GM12878 (cell line): ENCODE data around the gene LEF1. TPM values are rescaled to one million over a fixed set of nuclear protein-coding genes. Genes with fewer than 3 reads are reported as not detected.

Source experiments
- ATAC-seq: fragments of 200-7000 bp; cut with Tn5 transposase; 3 replicates; pipeline ENCODE4 v1.9.1; 2020; ENCODE audit warnings: mild to moderate bottlenecking, moderate library complexity
- BruUV-seq: library from RNA; stranded (reverse); fragments of 400-500 nt; replicated peaks from 2 replicates; lab custom pipeline; 2021; lab: Mats Ljungman, UMichigan
- CTCF ChIA-PET: fragments of 300-600 bp; sonication (Branson Sonifier 250); formaldehyde crosslinking; extraction: SDS; loops from one replicate; lab custom pipeline; 2021; ENCODE audit warnings: inconsistent platforms; lab: Yijun Ruan, JAX
- POLR2A ChIA-PET: fragments of 350-600 bp; formaldehyde crosslinking; extraction: SDS; loops from one replicate; lab custom pipeline; 2021; ENCODE audit warnings: inconsistent platforms; lab: Charles Lee
- RAD21 ChIA-PET: fragments of 300-600 bp; sonication (Branson Sonifier 250); formaldehyde crosslinking; loops from one replicate; lab custom pipeline; 2023; ENCODE audit warnings: antibody characterized with exemption; ENCODE audit not compliant: unreplicated experiment; lab: Charles Lee
- SMC1A ChIA-PET: fragments of 300-600 bp; sonication (Branson Sonifier 250); formaldehyde crosslinking; loops from one replicate; lab custom pipeline; 2023; ENCODE audit not compliant: unreplicated experiment, uncharacterized antibody; lab: Charles Lee
- DNase-seq: peaks from one replicate; pipeline ENCODE4 v3.0.0-alpha.2; 2011; ENCODE audit warnings: low read depth, low spot score
- FAIRE-seq: peaks from 3 replicates; lab custom pipeline; 2011; peaks lifted over from hg19 to GRCh38; lab: Jason Lieb, UNC
- H2AFZ ChIP-seq: 2 replicates; pipeline ENCODE4 v1.6.0; 2011; ENCODE audit warnings: low read depth, low read length, control low read depth; ENCODE audit not compliant: control insufficient read depth
- H3K27ac ChIP-seq: 2 replicates; pipeline ENCODE4 v1.5.1; 2011; ENCODE audit warnings: control low read depth; ENCODE audit not compliant: control insufficient read depth, insufficient read depth
- H3K27me3 ChIP-seq, 2 experiments: replicated peaks in 1 of 2; 2 replicates each; pipeline versions ENCODE4 v1.6.0 to v1.6.1; 2011; ENCODE audit warnings: low read length in 1 of 2; ENCODE audit not compliant: control insufficient read depth in 2 of 2, insufficient read depth in 2 of 2
- H3K36me3 ChIP-seq, 2 experiments: 2 replicates each; pipeline ENCODE4 v1.5.1; 2011; ENCODE audit warnings: low read length in 1 of 2; ENCODE audit not compliant: control insufficient read depth in 2 of 2, insufficient read depth in 2 of 2
- H3K4me1 ChIP-seq: 2 replicates; pipeline ENCODE4 v1.6.1; 2011; ENCODE audit warnings: mild to moderate bottlenecking, low read length, moderate library complexity, mixed read lengths; ENCODE audit not compliant: control insufficient read depth, insufficient read depth
- H3K4me2 ChIP-seq: 2 replicates; pipeline ENCODE4 v1.6.0; 2011; ENCODE audit warnings: control low read depth; ENCODE audit not compliant: control insufficient read depth, insufficient read depth
- H3K4me3 ChIP-seq: fragments of 200-600 bp; sonication (generic); 2 replicates; pipeline ENCODE4 v1.5.1; 2016
- H3K79me2 ChIP-seq: 2 replicates; pipeline ENCODE4 v1.6.0; 2011; ENCODE audit warnings: low read length; ENCODE audit not compliant: control insufficient read depth, insufficient read depth
- H3K9ac ChIP-seq: 2 replicates; pipeline ENCODE4 v1.8.0; 2011; ENCODE audit warnings: low read length, control low read depth, mixed read lengths; ENCODE audit not compliant: control insufficient read depth, insufficient read depth
- H3K9me3 ChIP-seq: replicated peaks from 3 replicates; pipeline ENCODE4 v1.5.1; 2011; ENCODE audit warnings: mild to moderate bottlenecking, low read length; ENCODE audit not compliant: control insufficient read depth, insufficient read depth
- H4K20me1 ChIP-seq: 2 replicates; pipeline ENCODE4 v1.6.0; 2011; ENCODE audit not compliant: control insufficient read depth, insufficient read depth
- ASH2L ChIP-seq: fragments of 300-600, 200-600 bp; sonication (generic); IDR thresholded peaks from 2 replicates; pipeline ENCODE4 v1.6.1; 2017; ENCODE audit warnings: low read depth, mild to moderate bottlenecking, borderline replicate concordance
- CTCF ChIP-seq, 3 experiments: IDR thresholded peaks in 2 of 3; conservative IDR thresholded peaks in 1 of 3; 2 replicates each; pipeline ENCODE4 v1.5.1; 2011; ENCODE audit warnings: low read depth in 3 of 3, low read length in 3 of 3, mild to moderate bottlenecking in 3 of 3, control low read depth in 2 of 3, moderate library complexity in 2 of 3, inconsistent platforms in 1 of 3, mixed read lengths in 1 of 3; ENCODE audit not compliant: control insufficient read depth in 2 of 3, insufficient read depth in 1 of 3; ENCODE audit errors: extremely low read depth in 1 of 3
- DPF2 ChIP-seq: fragments of 450-650 bp; IDR thresholded peaks from 2 replicates; pipeline ENCODE4 v1.6.1; 2017; ENCODE audit warnings: mild to moderate bottlenecking
- FOXM1 ChIP-seq: IDR thresholded peaks from 2 replicates; pipeline ENCODE4 v1.6.1; 2012; ENCODE audit warnings: low read depth, mild to moderate bottlenecking, inconsistent platforms, low read length, moderate library complexity
- JUND ChIP-seq: IDR thresholded peaks from 2 replicates; pipeline ENCODE4 v1.6.1; 2012; ENCODE audit warnings: low read depth, mild to moderate bottlenecking, low read length, improper control_type of control experiment, moderate library complexity
- MTA2 ChIP-seq: fragments of 450-650 bp; IDR thresholded peaks from 2 replicates; pipeline ENCODE4 v1.6.1; 2016; ENCODE audit warnings: low read depth, mild to moderate bottlenecking, moderate library complexity
- RAD21 ChIP-seq: IDR thresholded peaks from 2 replicates; pipeline ENCODE4 v1.6.1; 2011; ENCODE audit warnings: mild to moderate bottlenecking, low read depth, low read length, moderate library complexity; ENCODE audit not compliant: insufficient read depth
- SMC3 ChIP-seq: IDR thresholded peaks from 2 replicates; pipeline ENCODE4 v1.6.1; 2011; ENCODE audit warnings: low read length, improper control_type of control experiment, borderline replicate concordance
- TCF12 ChIP-seq: IDR thresholded peaks from 2 replicates; pipeline ENCODE4 v1.6.1; 2011; ENCODE audit warnings: low read depth, mild to moderate bottlenecking, low read length
- YY1 ChIP-seq: IDR thresholded peaks from 2 replicates; pipeline ENCODE4 v1.6.1; 2011; ENCODE audit warnings: low read depth, mild to moderate bottlenecking, low read length
- ZBED1 ChIP-seq: IDR thresholded peaks from 2 replicates; pipeline ENCODE4 v1.6.1; 2016; ENCODE audit warnings: borderline replicate concordance
- WGBS: methylation state at CpG from one replicate; pipeline ENCODE4 v1.1.6; 2016; ENCODE audit warnings: low lambda C conversion rate; ENCODE audit not compliant: insufficient replicate concordance, insufficient coverage; ENCODE audit errors: missing lambda C conversion rate; 5-methylcytosine and 5-hydroxymethylcytosine counted together
- in situ Hi-C: fragments of 300-500 bp; cut with MboI; formaldehyde crosslinking; loops from 9 replicates; pipeline ENCODE4 v1.14.3; 2018; ENCODE audit warnings: mixed read lengths
- intact Hi-C: fragments of 100-400 bp; cut with micrococcal nuclease; formaldehyde crosslinking; loops from one replicate; pipeline ENCODE4 v1.14.2; 2022; ENCODE audit not compliant: unreplicated experiment
- polyA plus RNA-seq, 11 experiments: library from polyadenylated mRNA; depleted of rRNA in 4 of 11; unstranded in 6 of 11; stranded (reverse) in 5 of 11; fragments of >200 nt; fragmentation: Nextera tagmentation in 4 of 11; fragmentation: Illumina TruSeq in 1 of 11; extraction: Ambion mirVana in 4 of 11; extraction: Trizol in 1 of 11; gene quantifications; 1 replicate in 1 of 11; 2 replicates in 10 of 11; pipeline versions ENCODE4 v1.2.1 to v1.2.3, GENCODE V29; 2011 to 2016; ENCODE audit warnings: inconsistent platforms in 2 of 11, missing spikeins in 2 of 11, low read depth in 1 of 11
- total RNA-seq, 4 experiments: library from RNA; depleted of rRNA in 3 of 4; stranded (reverse); fragments of >200 nt in 3 of 4; fragmentation: Illumina TruSeq in 1 of 4; extraction: Trizol in 1 of 4; gene quantifications; 2 replicates each; pipeline versions ENCODE4 v1.2.1 to v1.2.3, GENCODE V29; 2013 to 2021

The LEF1 gene
- total and polyA plus RNA-seq, 10 of the 15 experiments (the other 5 are each of a cell fraction or from before 2014, with no cell fraction given): 10.2 to 38.1 (median 19.5) TPM

GRCh38 chr4:108030332-108030731 lies 138.4 kb downstream of the LEF1 start:
- Histone ChIP-seq H3K4me3 (no peak overlapping the region), H4K20me1 (no peaks in the 10 kb centered on the region), H3K4me2 (no peak overlapping the region), H3K9ac (no peak overlapping the region), H3K9me3 (no peaks in the 10 kb centered on the region), H3K4me1 (no peaks in the 10 kb centered on the region), H2AFZ (no peak overlapping the region), H3K27ac (no peak overlapping the region), H3K79me2 (no peaks in the 10 kb centered on the region), H3K36me3 (peaks cover 8 to 13% of the 10 kb centered on the region in 2 experiments), H3K27me3 (no peaks in the 10 kb centered on the region)
- DNase-seq (no peak), ATAC-seq (peak; percentile 99), FAIRE-seq (peak; percentile 88)
- ChIA-PET POLR2A (no interaction called here), SMC1A (interaction anchor here (0.6 to 5.4 kb wide), 16 partner anchors 9 to 542 kb away, joined by 3 to 42 read pairs (median 4); no protein-coding TSS in a partner anchor), RAD21 (interaction anchor here (0.6 to 3.2 kb wide), 14 partner anchors 10 to 547 kb away, joined by 3 to 36 read pairs (median 4); no protein-coding TSS in a partner anchor), CTCF (interaction anchor here (0.5 to 5.8 kb wide), 20 partner anchors 10 to 543 kb away, joined by 3 to 57 read pairs (median 3); partner anchors contain the start of gene LEF1)
- in situ Hi-C loops (no loop called here), intact Hi-C loops (loop anchor here (1.0 to 5.0 kb wide), 4 partner anchors 82 to 542 kb away; no protein-coding TSS in a partner anchor)
- BruUV-seq: no TSS peak
- TF ChIP-seq FOXM1 (0 out of 2 replicates have a peak, but pooled peaks have one; percentile 12), CTCF (IDR thresholded peaks at IDR 0.05 in 2 of 3, conservative IDR thresholded peaks at IDR 0.05 in 1 of 3; ENCODE audit: control insufficient read depth in 2 of 3, extremely low read depth in 1 of 3, insufficient read depth in 1 of 3, low read depth in 3 of 3, low read length in 3 of 3) (peak; percentile 61 to 76 (median 63)), TCF12 (peak; percentile 33; the same call in 1 of the 2 replicates), YY1 (0 out of 2 replicates have a peak, but pooled peaks have one; percentile 43), SMC3 (peak; percentile 90), JUND (no peak), ASH2L (no peak), ZBED1 (no peak), DPF2 (no peak), RAD21 (peak; percentile 96), MTA2 (no peak)
- 50% methylated on average over 2 of the region's 2 CpGs for WGBS
